ENCODE data around the gene PAOX.

Gene PAOX

GRCh38 chr10:133388236-133388972 lies 9.3 kb downstream of the PAOX start:
- peak; percentile 53 for DNase-seq

- peak; percentile 66 for DNase-seq
Measured at GRCh38 chr10:133388973-133389818, 10.1 kb downstream of the PAOX start.

GRCh38 chr10:133390597-133391248 lies 11.7 kb downstream of the PAOX start:
- peak; percentile 47 for DNase-seq

- DNase-seq = no peak
Measured at GRCh38 chr10:133391249-133391635, 12.2 kb downstream of the PAOX start.

- DNase-seq = peak; percentile 75
Measured at GRCh38 chr10:133391761-133392518, 12.9 kb downstream of the PAOX start.

GRCh38 chr10:133393401-133394063 lies 14.5 kb downstream of the PAOX start:
- no peak for DNase-seq

- peak; percentile 99 for DNase-seq
Measured at GRCh38 chr10:133394064-133394663, 15.1 kb downstream of the PAOX start, which contains the start of gene MTG1. Gene MTG1, plus strand, starts transcription at chr10:133394157. Its CDS starts 64 bp downstream, at chr10:133394221.

- peak; percentile 62 for DNase-seq
Measured at GRCh38 chr10:133394801-133395221, 15.7 kb downstream of the PAOX start.

GRCh38 chr10:133396035-133396624 lies 17.1 kb downstream of the PAOX start:
- no peak for DNase-seq

- no peak for DNase-seq
Measured at GRCh38 chr10:133397938-133398337, 18.9 kb downstream of the PAOX start.

- no peak for DNase-seq
Measured at GRCh38 chr10:133399123-133399601, 20.1 kb downstream of the PAOX start.

- DNase-seq = no peak
Measured at GRCh38 chr10:133400624-133401424, 21.8 kb downstream of the PAOX start.

- no peak for DNase-seq
Measured at GRCh38 chr10:133401500-133401899, 22.4 kb downstream of the PAOX start.

- DNase-seq = no peak
Measured at GRCh38 chr10:133401981-133402725, 23.1 kb downstream of the PAOX start.

GRCh38 chr10:133403359-133403758 lies 24.3 kb downstream of the PAOX start:
- no peak for DNase-seq

- no peak for DNase-seq
Measured at GRCh38 chr10:133403784-133404183, 24.7 kb downstream of the PAOX start.

- DNase-seq = no peak
Measured at GRCh38 chr10:133405272-133405671, 26.2 kb downstream of the PAOX start.

- no peak for DNase-seq
Measured at GRCh38 chr10:133405844-133406527, 26.9 kb downstream of the PAOX start.

Data from activated CD8-positive, alpha-beta memory T cell treated with anti-CD3 and anti-CD28 coated beads, Interleukin-2, amount 50 U/mL, for 48 hours (primary cell).